Medulla oblongata (tissue), 1 donor: ENCODE results near the gene MYL9.

Source experiments
- DNase-seq: peaks from one replicate; pipeline ENCODE4 v3.0.0-alpha.2; 2015; ENCODE audit errors: extremely low spot score

MYL9 gene

GRCh38 chr20:36579996-36580545 lies 38.8 kb downstream of the MYL9 start:
- no peak for DNase-seq

DNA sequence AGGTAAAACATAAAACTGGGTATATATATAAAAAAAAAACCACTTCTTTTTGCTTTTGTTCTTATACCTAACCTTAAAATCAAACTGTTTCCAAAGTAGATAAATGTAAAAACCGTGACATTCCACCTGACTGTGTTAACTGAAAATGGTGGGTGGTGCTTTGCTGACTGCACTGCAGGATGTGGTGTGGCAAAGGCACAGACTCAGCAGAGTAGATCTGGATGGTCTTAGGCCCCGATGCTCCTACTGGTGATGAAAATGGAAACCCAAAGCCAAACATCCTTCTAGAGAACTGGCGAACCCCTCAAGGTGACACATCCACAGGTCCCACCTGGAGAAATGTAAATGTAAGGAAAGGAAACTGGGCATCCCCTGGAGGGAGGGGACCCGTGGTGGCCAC lies 41.0 kb downstream of the MYL9 start:
- DNase-seq: no peak

DNA sequence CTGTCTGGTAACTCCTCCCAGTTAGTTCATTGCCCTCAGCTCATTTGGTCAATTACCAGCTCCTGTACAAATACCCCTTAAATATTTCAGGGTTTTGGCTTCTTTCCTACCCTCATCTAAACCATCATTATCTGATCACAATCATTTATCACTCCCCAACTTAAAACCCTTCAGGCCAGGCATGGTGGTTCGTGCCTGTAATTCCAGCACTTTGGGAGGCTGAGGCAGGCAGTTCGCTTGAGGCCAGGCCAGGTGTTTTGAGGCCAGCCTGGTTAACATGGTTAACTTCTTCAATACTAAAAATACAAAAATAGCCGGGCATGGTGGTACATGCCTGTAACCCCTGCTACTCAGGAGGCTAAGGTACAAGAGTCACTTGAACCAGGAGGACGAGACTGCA lies 41.5 kb downstream of the MYL9 start:
- DNase-seq: no peak

GRCh38 chr20:36584018-36584481 lies 42.7 kb downstream of the MYL9 start:
- no peak for DNase-seq

DNA sequence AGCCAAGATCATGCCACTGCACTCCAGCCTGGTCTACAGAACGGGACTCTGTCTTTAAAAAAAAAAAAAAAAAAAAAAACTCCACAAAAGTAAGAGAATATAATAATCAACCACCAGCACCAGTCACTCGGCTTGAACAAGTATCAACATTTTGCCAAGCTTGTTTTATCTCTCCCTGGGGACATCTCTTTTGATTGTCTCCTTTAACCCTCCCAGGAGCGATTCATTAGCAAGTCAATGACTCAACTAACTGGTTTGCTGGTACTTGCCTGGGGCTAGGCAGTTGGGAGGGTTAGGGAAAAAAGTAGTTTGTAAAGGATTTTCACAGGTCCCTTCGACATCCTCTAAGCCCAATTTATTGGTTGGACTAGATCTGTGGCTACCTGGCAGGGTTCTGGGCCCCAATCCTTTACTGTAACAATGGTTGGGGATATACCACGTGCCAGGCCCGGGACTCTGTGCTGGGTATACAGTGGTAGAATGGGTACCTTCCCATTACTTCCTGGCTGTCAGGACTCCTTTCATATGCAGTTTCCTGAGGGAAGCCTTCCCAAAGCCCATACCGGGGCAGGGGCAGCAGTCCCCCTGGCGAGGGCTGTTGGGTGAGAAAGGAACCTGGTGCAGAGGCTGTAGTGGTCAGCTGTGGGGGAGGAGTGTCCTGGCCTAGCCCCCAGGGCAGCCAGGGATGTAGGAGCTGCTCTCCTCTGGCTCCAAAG lies 44.2 kb downstream of the MYL9 start:
- no peak for DNase-seq

- DNase-seq: no peak
These were observed 46.2 kb downstream of the MYL9 start for GRCh38 chr20:36587388-36588070.

DNA sequence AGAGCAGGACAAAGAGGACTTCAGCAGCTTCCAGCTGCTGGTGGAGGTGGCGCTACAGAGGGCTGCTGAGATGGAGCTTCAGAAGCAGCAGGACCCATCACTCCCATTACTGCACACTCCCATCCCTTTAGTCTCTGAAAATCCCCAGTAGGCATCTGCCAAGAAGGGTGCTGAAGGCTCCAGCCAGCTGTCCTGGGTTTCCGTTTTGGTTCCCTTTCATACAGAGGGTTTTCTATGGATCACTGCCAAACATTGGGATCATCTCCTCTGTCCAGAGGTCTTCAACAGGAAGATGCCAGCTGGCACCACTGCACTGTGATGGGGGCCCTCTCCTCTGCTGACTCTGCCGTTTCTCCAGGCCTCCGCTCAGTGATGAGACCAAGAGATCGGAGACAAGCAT lies 50.0 kb downstream of the MYL9 start:
- no peak for DNase-seq

- DNase-seq: peak; percentile 57
These were observed 50.7 kb downstream of the MYL9 start for GRCh38 chr20:36591854-36592641.

DNA sequence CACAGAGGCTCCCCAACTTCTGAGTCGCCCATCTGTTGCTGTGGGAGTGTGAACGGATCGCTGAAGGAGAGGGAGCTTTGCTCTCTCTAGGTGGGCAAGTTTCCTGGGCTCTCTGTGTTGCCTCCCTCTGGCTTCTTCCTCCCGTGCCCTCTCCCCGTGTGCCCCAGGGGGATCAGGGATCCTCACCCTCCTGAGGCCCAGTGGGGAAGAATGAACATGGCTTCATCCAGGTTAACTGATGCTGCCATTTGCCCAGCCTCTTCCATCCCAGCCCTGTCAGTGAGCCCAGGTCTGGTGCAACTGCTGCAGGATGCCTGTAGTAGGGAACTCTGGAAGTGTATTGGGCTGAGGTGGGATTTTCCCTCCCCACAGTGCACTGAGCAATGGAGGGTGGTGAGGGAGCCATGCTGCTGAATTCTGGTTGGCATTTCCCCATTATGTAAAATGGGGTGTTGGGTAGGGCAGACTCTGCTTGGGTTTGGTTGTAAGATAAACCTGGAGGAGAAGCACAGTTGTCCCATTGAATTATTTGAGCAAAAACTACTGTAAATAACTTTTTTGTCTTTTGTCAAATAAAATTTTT lies 52.1 kb downstream of the MYL9 start:
- DNase-seq: no peak

DNA sequence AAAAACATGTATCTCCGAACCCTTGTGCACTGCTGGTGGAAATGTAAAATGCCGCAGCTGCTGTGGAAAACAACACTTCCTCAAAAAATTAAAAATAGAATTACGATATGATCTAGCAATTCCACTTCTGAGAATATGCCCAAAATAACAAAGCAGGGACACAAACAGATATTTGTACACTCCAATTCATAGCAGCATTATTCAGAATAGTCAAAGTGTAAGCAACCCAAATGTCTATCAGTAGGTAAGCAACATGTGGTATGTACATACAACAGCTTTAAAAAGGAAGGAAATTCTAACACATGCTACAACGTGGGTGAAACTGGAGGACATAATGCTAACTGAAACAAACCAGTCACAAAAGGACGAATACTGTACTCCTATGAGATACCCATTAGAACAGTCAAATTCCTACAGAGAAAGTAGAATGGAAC lies 58.6 kb downstream of the MYL9 start:
- peak; percentile 48 for DNase-seq
